ENCODE measurements around the gene NRP1.
A peak's percentile ranks its signal among the peaks of the same experiment; 100 is the strongest.

Gene NRP1

DNA sequence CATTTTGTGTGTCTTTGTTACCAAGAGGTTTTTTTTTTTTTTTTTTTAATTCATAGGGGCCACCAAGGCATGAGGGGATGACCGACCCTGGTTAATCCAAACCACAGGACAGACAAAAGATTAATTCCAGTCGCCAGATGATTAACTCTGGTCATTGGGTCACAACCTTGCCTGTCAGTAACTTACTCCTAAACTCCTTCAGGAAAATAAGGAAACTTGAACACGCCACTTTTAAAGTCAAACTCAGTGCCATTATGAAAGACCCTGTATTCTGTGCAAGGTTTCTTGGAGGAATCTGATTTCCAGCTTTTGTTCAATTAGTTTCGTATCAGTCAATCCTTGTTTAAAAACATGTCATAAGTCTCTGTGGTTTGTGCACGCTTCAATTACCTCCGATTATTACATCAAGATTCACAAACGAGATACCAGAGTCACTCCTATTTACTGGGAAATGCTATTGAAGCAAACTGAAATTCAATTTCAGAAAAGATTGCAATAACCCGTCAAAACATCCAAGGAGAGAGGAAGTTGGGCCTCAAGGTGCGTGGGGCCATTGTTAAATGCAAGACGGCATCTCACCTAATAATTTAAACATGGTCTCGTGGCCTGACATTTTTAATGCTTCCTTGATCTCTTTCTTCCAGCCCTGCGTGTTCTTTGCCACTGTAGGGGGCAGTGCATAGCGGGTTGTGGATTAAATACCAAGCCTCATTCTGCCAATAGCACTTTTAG, 44.0 kb downstream of the NRP1 start:
- DNase-seq (ENCODE audit: low read depth in 2 of 2): no peak

- DNase-seq (ENCODE audit: low read depth in 2 of 2): no peak
These were observed 44.7 kb downstream of the NRP1 start for GRCh38 chr10:33289776-33290175.

GRCh38 chr10:33288127-33288526, 46.3 kb downstream of the NRP1 start:
- no peak for DNase-seq (ENCODE audit: low read depth in 2 of 2)

GRCh38 chr10:33287112-33287511, 47.4 kb downstream of the NRP1 start:
- DNase-seq (ENCODE audit: low read depth in 2 of 2): no peak

DNA sequence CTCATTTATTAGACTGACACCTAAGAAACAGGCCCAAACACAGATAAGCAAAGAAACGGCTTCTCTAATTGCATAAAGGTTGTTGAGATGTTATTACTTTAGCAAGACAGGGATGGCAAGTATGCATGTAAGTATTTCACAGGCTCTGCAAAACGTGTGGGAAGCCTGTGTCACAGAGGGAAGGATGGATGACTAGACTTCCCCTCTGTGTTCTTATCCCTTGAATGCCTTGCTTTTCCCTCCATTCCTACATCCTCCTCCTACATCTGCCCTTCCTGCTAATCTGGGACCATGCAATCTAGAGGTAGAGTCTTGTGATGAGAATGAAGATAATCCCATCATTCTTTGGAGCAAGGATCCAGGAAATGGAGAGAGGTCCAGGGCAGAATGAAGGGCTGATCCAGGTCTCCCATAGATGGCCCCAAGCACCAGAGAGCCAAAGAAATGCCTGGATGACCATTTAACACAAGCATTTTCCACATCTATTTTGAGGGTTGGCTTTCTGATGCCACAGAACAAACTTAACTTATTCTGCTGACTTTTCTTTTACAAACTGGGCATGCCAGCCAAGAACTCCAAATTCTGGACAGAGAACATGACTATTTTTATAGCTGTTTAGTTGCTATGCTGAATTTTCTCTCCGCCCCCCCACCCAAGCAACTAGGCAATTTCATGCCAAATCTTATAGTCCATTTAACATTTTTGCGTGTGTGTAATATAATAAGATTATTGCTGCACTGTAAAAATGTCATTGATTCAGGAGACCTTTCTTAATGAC, 48.1 kb downstream of the NRP1 start:
- no peak for DNase-seq (ENCODE audit: low read depth in 2 of 2)

- DNase-seq (ENCODE audit: low read depth in 2 of 2): no peak
These were observed 49.5 kb downstream of the NRP1 start for GRCh38 chr10:33284945-33285344.

DNA sequence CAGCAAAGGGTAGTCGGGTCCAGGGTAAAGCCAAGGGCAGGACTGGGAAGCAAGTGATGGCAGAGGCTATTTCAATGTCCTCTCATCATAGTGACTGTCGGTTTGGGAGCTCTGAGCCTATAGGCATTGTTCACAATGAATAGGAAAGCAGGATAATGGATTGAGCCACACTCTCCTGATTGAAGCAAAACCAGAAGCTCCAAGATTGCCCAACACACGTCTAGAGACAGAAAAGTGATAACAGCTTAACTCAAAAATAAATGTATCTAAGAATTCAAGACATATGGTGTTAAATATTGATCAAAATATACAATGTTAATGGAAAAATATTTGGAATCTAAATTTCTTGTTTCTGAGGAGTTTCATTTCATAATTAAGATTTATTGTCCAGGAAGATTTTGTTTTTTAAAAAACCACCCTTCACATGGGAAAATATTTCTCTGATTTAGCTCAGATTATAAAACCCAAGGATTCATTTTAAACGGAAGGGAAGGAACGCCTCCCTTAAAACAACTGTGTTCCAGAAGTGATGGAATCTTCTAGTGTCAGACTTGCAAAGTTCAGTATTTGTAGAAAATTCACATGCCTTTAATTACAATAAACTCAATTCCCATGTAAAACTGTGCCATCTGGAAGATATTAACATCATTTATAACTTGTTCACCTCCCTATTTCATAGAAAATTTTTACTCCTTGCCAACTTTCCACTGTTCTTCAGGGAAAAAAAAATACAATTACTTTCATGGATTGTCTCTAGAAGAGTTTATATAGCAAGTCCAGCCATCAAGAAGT, 54.5 kb downstream of the NRP1 start:
- DNase-seq (ENCODE audit: low read depth in 2 of 2): no peak

- DNase-seq (ENCODE audit: low read depth in 2 of 2): no peak
These were observed 55.2 kb downstream of the NRP1 start for GRCh38 chr10:33279276-33279675.

DNA sequence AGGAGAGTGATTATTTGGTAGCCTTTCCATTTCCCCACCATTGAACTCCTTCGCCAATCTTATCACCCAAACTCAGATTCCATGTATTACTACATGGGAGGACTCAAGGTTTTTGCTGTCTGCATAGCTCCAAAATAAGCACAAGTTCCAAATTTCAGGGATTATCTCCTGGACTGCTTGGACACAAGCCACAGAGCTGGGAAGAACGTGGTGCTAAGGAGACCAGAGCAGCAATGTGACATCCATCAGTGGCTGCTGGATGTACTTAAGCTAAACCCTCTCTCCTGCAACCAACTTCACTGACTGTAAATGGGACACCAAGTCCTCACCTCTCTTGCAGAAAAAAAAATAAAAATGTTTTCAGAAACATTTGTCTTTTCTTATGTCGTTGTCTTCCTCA, 56.3 kb downstream of the NRP1 start:
- DNase-seq (ENCODE audit: low read depth in 2 of 2): no peak

DNA sequence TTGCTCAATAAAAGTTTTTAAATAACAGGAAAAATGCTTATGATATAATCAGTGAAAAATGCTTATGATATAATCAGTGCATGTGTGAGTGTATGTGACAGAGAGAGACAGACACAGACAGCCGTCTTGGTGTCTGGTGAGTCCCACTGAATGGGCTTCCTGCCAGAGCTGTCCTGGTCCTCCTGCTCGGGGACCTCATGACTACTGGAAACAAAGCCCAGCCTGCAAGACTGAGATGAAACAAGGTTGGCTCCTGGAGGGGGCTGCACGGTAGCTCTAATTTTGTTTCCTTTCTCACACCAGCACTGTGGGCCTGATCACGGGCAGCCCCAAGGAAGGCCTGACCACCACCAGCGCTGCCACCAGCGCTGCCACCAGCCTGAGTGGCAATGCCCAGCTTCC, 57.3 kb downstream of the NRP1 start:
- DNase-seq (ENCODE audit: low read depth in 2 of 2): no peak

DNA sequence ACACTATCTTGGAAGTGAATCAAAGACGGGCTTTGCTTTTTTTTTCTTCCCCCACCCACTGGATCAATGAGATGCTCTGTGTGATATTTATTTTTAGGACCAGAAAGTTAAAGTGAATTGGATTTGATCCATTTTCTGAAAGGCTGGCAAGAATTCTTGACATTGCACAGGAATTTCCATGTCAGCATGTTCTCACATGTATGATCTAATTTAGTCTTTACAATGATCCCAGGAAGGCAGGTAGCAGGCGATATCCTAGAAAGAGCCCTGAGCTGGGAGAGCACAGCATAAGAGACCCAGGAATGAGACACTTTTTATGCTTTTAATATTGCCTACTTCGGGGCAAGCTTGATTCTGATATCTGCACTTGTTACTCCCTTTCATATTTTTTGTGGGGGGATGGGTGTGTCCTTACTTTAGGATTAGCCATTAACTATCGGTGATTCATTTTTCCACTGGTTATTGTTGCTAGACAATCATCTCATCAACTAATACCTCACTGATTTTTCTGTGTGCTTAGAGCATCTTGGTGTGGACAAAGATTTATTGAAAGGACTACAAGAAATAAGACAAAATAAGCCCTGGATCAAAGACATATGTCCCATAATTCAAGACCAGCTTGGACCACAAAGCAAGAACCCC, 58.1 kb downstream of the NRP1 start:
- DNase-seq (ENCODE audit: low read depth in 2 of 2): no peak

DNA sequence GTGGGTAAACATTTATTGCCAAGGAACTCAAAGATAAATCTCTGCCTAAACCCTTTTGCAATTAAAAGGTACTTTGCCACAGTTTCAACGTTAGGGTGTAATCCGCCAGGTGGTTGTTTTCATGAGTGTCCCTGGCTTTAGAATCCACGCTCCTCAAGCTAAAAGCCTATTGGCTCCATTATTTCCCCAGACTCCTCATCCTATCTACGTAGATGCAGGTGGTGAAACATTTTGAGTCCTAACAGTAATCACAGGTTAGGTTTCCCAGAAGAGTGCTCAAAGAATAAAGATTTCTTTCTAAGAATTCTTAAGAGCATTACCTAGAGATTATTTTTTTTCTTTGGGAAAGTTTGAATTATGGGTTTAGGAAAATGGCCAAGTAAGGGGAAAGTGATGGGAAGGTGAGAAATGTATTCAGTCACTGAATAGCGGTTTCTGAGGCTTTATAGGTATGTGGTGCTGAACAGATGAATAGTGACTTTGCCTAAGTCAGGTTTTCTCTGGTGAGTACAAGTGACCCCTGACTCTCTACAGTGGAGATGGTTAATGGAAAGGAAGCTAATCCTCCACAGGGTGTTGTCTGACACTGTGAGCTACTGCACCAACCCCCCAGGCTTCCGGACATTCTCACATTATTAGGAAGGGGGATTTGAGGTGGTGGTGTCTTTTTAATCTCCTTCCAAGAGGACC, 60.2 kb downstream of the NRP1 start:
- DNase-seq (ENCODE audit: low read depth in 2 of 2): no peak

DNA sequence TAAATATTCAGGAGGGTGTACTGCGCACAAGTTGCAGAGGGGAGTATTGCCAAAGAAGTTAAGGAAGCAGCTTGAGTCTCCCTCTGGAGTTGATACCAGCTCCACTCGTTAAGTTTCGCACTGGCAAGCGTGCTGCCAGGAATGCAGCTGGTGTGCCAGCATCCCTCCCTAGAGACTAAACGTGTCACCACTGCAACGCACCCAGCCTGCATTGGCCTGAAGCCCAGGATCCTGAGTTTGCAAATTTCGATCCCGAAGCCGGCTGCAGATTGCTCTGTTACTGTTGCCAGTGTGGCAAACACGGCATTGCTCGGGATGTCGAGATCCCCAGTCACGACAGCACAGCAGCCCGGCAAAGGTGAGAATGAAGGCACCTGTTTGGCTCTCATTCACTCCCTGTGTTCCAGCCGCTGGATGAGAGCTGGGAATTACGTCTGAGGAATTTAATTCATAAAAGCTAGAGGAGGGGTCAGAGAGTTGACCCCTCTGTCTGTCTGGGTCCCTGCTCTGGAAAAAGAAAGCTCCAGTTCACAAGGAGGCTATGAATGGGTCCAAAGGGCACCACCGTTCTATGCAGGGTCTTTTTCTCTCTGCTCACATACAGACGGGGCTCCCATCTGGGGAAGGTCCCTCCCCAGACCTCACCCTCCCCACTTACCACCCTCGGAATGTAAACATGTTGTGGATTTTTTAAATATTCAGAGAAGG, 61.0 kb downstream of the NRP1 start:
- DNase-seq (ENCODE audit: low read depth in 2 of 2): no peak

- no peak for DNase-seq (ENCODE audit: low read depth in 2 of 2)
These were observed 61.8 kb downstream of the NRP1 start for GRCh38 chr10:33272635-33273034.

DNA sequence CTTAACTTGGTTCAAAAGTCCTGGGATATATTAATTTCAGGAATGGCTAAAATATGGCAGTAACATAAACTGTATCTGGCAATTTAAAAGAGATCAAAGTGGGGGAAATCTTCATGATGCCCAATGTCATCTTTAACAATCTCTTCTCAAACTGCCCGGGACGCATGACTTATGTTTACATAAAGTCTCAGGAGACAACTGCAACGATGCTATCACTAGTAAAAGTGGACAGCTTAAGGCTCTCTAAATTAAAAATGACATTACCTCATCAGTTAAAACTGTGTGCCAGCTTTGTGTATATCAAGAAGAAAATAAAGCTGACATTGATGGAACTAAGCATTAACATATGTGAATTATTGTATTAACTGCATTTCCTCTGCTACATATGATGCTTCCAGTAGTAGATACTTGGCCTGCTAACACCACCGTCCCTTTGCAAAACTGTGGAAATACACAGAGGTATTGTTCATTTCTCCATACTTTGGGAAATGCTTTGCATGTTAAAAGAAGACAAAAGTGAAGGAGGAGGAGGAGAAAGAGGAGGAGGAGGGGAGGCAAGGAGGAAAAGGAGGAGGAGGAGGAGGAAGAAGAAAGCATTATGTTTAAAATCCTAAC, 62.4 kb downstream of the NRP1 start:
- DNase-seq (ENCODE audit: low read depth in 2 of 2): no peak

DNA sequence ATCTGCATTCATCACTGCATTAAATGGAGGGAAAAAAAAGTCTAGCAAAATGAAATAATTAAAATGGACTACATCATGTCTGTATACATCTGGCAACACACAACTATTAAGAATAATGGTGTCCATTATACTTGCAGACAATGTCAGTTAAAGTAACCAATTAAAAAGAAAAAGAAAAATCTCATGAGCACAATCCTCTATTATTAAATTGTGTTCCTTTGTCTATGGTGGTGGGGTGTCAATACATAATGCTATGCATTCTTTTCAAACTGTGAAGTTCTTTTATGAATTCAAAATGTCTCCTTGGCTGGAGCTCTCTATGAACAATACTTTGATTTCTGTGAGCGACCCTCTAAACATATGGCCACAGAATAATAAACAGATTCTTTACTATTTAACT, 63.5 kb downstream of the NRP1 start:
- DNase-seq (ENCODE audit: low read depth in 2 of 2): no peak

DNA sequence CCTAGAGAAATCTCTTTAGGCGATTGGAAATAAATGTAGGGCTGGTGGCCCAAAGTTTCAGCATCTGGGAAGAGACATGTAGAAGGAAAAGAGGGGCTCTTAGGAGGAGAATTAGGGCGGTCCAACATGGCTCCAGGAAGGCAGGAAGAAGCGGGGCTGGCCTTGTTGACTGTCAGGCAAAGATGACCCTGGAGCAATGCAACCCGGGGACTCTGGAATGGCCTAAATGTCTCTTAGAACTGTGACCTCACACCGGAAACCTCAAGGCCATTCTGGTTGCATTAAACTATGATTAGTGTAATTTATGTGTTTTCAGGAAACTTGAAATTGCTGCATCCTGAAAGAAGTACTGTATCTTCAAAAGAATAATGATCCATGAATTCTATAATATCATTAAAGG, 66.8 kb downstream of the NRP1 start:
- no peak for DNase-seq (ENCODE audit: low read depth in 2 of 2)

DNA sequence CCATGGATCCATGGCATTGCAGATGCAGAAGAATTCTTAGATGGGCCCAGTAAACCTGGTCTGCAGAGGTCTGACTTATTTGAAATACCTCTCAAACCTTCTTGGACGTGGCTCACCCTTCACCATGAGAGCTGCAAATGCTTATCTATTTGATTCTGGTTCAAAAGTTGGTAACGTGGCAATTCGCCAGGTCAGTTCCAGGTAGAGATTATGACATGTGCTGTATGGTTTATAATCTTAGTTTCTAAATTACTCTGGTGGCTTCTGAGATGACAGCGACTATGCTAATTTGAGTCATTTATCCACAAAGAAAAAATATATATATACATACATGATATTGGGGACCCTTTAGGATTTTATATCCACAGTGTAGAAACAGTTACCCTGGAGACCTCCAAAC, 68.8 kb downstream of the NRP1 start:
- DNase-seq (ENCODE audit: low read depth in 2 of 2): peak; percentile 49 to 63

DNA sequence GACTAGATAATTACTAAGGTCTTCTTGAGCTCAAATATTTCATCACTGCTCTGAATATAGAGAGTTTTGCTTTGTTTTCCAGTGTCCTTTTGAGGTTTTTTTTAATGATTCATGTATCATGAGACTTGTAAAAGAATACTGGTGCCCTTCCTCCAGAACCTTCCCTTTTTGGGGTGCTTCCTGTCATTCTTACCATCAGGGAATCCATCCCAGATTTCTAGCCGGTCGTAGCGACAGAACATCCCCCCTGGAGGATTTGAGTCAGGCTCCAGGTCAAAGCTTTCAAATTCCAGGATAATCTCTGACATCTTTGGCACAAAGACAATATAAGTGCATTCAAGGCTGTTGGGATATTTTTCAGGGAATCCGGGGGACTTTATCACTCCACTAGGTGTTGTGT, 71.0 kb downstream of the NRP1 start:
- no peak for DNase-seq (ENCODE audit: low read depth in 2 of 2)

GRCh38 chr10:33262871-33263270, 71.6 kb downstream of the NRP1 start:
- DNase-seq (ENCODE audit: low read depth in 2 of 2): no peak
